ENCODE data around the gene NRXN2. TPM values are rescaled to one million over a fixed set of nuclear protein-coding genes. Genes with fewer than 3 reads are reported as not detected.

NRXN2 gene
- total RNA-seq, 1 experiment from 2014 or later: not detected

- TF ChIP-seq CTCF (IDR thresholded peaks at IDR 0.05; ENCODE audit: unreplicated experiment): no peak
- H3K4me3 Mint-ChIP-seq (ENCODE audit: low read depth, unreplicated experiment): no peak overlapping the region
- BruUV-seq (replicated peaks): no TSS peak
- peaks cover 98% of the 10 kb centered on the region for H3K27me3 Mint-ChIP-seq (ENCODE audit: unreplicated experiment)
- no peaks in the 10 kb centered on the region for H3K36me3 Mint-ChIP-seq (ENCODE audit: insufficient read depth, unreplicated experiment)
- no peak for DNase-seq
- CTCF ChIA-PET: no interaction called here
- H3K9me3 Mint-ChIP-seq (ENCODE audit: low read depth, unreplicated experiment): no peaks in the 10 kb centered on the region
- no peaks in the 10 kb centered on the region for H3K4me1 Mint-ChIP-seq (ENCODE audit: low read depth, unreplicated experiment)
- intact Hi-C loops (cut with micrococcal nuclease; ENCODE audit: unreplicated experiment): no loop called here
- no peak overlapping the region for H3K27ac Mint-ChIP-seq (ENCODE audit: unreplicated experiment)
These were observed 38.6 kb downstream of the NRXN2 start for GRCh38 chr11:64684357-64684756.

GRCh38 chr11:64681171-64681570 is 41.8 kb downstream of the NRXN2 start:
- H3K9me3 Mint-ChIP-seq (ENCODE audit: low read depth, unreplicated experiment): no peaks in the 10 kb centered on the region
- no peak overlapping the region for H3K4me3 Mint-ChIP-seq (ENCODE audit: low read depth, unreplicated experiment)
- no peak overlapping the region for H3K27ac Mint-ChIP-seq (ENCODE audit: unreplicated experiment)
- H3K36me3 Mint-ChIP-seq (ENCODE audit: insufficient read depth, unreplicated experiment): no peaks in the 10 kb centered on the region
- no TSS peak for BruUV-seq (replicated peaks)
- TF ChIP-seq CTCF (IDR thresholded peaks at IDR 0.05; ENCODE audit: unreplicated experiment): no peak
- H3K27me3 Mint-ChIP-seq (ENCODE audit: unreplicated experiment): peaks cover 98% of the 10 kb centered on the region
- DNase-seq: no peak
- H3K4me1 Mint-ChIP-seq (ENCODE audit: low read depth, unreplicated experiment): no peaks in the 10 kb centered on the region
- intact Hi-C loops (cut with micrococcal nuclease; ENCODE audit: unreplicated experiment): no loop called here
- CTCF ChIA-PET: no interaction called here

GRCh38 chr11:64679846-64680245 is 43.2 kb downstream of the NRXN2 start:
- no peak for DNase-seq
- H3K4me1 Mint-ChIP-seq (ENCODE audit: low read depth, unreplicated experiment): no peaks in the 10 kb centered on the region
- TF ChIP-seq CTCF (IDR thresholded peaks at IDR 0.05; ENCODE audit: unreplicated experiment): no peak
- H3K4me3 Mint-ChIP-seq (ENCODE audit: low read depth, unreplicated experiment): no peak overlapping the region
- H3K9me3 Mint-ChIP-seq (ENCODE audit: low read depth, unreplicated experiment): no peaks in the 10 kb centered on the region
- H3K27me3 Mint-ChIP-seq (ENCODE audit: unreplicated experiment): peaks cover 98% of the 10 kb centered on the region
- intact Hi-C loops (cut with micrococcal nuclease; ENCODE audit: unreplicated experiment): no loop called here
- CTCF ChIA-PET: interaction anchor here (1.0 kb wide), 1 partner anchor 9 kb away, joined by 3 read pairs; no protein-coding TSS in a partner anchor
- H3K36me3 Mint-ChIP-seq (ENCODE audit: insufficient read depth, unreplicated experiment): no peaks in the 10 kb centered on the region
- H3K27ac Mint-ChIP-seq (ENCODE audit: unreplicated experiment): no peak overlapping the region
- no TSS peak for BruUV-seq (replicated peaks)

GRCh38 chr11:64677441-64678023 is 45.5 kb downstream of the NRXN2 start:
- no peak for TF ChIP-seq CTCF (IDR thresholded peaks at IDR 0.05; ENCODE audit: unreplicated experiment)
- intact Hi-C loops (cut with micrococcal nuclease; ENCODE audit: unreplicated experiment): no loop called here
- no peaks in the 10 kb centered on the region for H3K4me1 Mint-ChIP-seq (ENCODE audit: low read depth, unreplicated experiment)
- no TSS peak for BruUV-seq (replicated peaks)
- CTCF ChIA-PET: no interaction called here
- H3K4me3 Mint-ChIP-seq (ENCODE audit: low read depth, unreplicated experiment): no peak overlapping the region
- H3K27ac Mint-ChIP-seq (ENCODE audit: unreplicated experiment): no peak overlapping the region
- DNase-seq: no peak
- peaks cover 97% of the 10 kb centered on the region for H3K27me3 Mint-ChIP-seq (ENCODE audit: unreplicated experiment)
- no peaks in the 10 kb centered on the region for H3K36me3 Mint-ChIP-seq (ENCODE audit: insufficient read depth, unreplicated experiment)
- H3K9me3 Mint-ChIP-seq (ENCODE audit: low read depth, unreplicated experiment): no peaks in the 10 kb centered on the region

All from Calu3 (cell line).